ENCODE measurements around the gene MCTP1.

Gene MCTP1

GRCh38 chr5:94691291-94691690, 593.6 kb downstream of the MCTP1 start:
- no peak for DNase-seq

GRCh38 chr5:94690778-94691177, 594.1 kb downstream of the MCTP1 start:
- DNase-seq: no peak

GRCh38 chr5:94689908-94690307, 595.0 kb downstream of the MCTP1 start:
- no peak for DNase-seq

- DNase-seq: no peak
These were observed 601.9 kb downstream of the MCTP1 start for GRCh38 chr5:94682814-94683520.

- DNase-seq: no peak
These were observed 608.8 kb downstream of the MCTP1 start for GRCh38 chr5:94675965-94676618.

- no peak for DNase-seq
These were observed 610.2 kb downstream of the MCTP1 start for GRCh38 chr5:94674490-94675382.

GRCh38 chr5:94672746-94673145, 612.1 kb downstream of the MCTP1 start:
- DNase-seq: no peak

GRCh38 chr5:94670726-94671125, 614.2 kb downstream of the MCTP1 start:
- DNase-seq: no peak

GRCh38 chr5:94667937-94668336, 617.0 kb downstream of the MCTP1 start:
- no peak for DNase-seq

- no peak for DNase-seq
These were observed 623.8 kb downstream of the MCTP1 start for GRCh38 chr5:94661086-94661485.

- DNase-seq: no peak
These were observed 624.4 kb downstream of the MCTP1 start for GRCh38 chr5:94660506-94660905.

GRCh38 chr5:94658272-94658671, 626.6 kb downstream of the MCTP1 start:
- DNase-seq: no peak
